Pericardium fibroblast (primary cell): ENCODE results near the gene FAM161B. TPM values are rescaled to one million over a fixed set of nuclear protein-coding genes. Genes with fewer than 3 reads are reported as not detected.

Source experiments
- total RNA-seq: library from RNA; depleted of rRNA; stranded (reverse); fragments of >200 nt; gene quantifications from 2 replicates; pipeline ENCODE4 v1.2.3, GENCODE V29; 2015

Gene FAM161B, protein sequence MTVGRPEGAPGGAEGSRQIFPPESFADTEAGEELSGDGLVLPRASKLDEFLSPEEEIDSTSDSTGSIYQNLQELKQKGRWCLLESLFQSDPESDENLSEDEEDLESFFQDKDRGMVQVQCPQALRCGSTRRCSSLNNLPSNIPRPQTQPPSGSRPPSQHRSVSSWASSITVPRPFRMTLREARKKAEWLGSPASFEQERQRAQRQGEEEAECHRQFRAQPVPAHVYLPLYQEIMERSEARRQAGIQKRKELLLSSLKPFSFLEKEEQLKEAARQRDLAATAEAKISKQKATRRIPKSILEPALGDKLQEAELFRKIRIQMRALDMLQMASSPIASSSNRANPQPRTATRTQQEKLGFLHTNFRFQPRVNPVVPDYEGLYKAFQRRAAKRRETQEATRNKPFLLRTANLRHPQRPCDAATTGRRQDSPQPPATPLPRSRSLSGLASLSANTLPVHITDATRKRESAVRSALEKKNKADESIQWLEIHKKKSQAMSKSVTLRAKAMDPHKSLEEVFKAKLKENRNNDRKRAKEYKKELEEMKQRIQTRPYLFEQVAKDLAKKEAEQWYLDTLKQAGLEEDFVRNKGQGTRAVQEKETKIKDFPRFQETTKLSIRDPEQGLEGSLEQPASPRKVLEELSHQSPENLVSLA
- 2.1 and 3.0 TPM in 2 replicates for total RNA-seq

DNA sequence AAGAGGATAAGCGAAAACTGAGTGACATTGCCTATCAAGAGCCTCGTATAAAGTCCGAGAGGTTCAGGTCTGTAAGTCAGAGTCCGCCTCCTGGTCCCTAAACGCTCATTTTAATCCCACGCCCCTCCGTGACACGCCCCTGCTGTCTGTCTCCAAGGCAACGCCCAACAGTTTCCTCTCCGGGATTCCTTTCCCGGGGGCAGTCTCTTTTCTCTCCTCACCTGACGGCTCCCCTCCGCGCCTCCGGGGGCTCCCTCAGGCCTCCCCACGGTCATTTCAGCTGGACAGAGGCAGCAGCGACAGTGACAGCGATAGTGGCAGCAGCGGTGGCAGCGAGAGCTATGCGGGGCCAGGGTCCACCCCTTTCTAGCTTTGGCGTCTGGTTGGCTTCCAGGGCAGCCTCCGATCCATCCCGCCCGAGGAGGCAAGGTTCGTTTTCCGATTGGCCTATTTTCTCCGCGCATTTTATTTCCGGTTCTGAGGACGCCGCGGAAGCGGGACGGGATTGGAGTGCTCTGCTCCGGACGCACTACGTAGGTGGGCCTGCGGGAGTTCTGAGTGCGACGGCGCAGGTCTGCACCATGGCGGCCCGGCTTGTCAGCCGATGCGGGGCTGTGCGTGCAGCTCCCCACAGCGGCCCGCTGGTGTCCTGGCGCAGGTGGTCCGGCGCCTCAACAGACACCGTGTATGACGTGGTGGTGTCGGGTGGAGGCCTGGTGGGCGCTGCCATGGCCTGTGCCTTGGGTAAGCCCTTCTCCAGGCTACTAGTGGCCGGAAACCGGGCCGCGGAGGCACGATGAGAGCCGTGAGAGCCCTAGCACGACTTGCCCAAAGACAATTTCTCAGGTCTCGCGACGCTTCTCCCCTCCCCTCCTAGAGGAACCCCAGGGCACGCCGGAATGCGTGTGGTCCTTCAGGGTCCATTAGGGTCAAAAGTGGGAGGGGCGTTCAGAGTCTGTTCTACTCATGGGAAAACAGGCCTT, at the start of gene FAM161B, which contains the start of gene COQ6:
Gene FAM161B, minus strand, starts transcription at position 343 of the 983 bp plus-strand sequence. Its CDS starts 68 bp downstream, at position 275.
Gene COQ6, plus strand, starts transcription at position 551 of the 983 bp plus-strand sequence. Its CDS starts 31 bp downstream, at position 582.

DNA sequence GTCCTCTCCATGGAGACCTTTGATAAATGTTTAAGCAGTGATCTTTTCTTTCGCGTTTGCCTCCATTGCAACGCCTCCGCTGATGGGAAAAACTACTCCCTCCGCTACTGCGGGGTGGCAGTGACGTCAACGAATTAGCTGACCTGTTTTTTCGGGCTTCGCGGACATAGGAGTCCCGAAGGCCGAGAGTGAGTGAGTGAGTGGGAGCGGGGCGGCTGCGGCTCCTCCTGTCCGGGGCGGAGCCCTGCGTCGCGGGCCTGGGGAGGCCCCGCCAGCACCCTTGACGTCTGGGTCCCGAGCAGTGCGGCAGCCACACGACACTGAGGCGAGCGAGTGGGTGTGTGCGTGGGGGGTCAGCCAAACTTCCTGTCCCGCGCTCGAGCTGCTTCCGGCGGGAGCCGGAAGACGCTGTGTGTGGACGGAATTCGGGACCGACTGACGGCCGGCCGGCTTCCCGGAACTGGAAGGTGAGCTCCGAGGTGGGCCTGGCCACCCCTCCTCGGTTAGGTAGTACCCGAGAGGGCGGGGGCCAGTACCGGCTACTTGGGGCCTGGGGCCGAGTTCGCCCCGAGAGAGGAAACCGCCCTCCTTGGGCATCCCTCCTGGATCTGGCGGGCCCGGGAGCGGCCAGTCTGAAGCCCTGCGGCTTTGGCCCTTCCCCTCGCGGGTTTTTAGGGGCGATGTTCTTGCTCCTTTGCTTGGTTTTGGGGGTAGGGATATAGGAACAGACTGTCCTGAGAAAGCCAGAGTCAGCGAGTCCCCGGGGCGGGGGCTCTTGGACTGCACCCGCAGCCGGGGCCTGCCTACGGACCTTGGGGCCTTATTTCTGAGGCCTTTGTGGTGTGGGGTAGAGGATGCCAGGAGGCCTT, 63.2 kb downstream of the FAM161B start, which contains the start of gene ZNF410:
Gene ZNF410, plus strand, starts transcription at position 411 of the 869 bp plus-strand sequence. CDS start 5,317 bp downstream, outside the sequence.

Other genes starting within 250 kb of the FAM161B start
- gene PNMA1, start 235.7 kb downstream of the FAM161B start, total RNA-seq = 28.1 and 34.1 TPM in 2 replicates
- gene PTGR2, start 98.3 kb downstream of the FAM161B start, total RNA-seq = 1.2 and 1.8 TPM in 2 replicates
- 40.9 and 43.9 TPM in 2 replicates for gene ZNF410, start 63.2 kb downstream of the FAM161B start, total RNA-seq
- 32.7 and 39.8 TPM in 2 replicates for gene COQ6, start 208 bp upstream of the FAM161B start, total RNA-seq
- 5.7 and 10.6 TPM in 2 replicates for gene ENTPD5, start 69.2 kb upstream of the FAM161B start, total RNA-seq
- 3.5 and 5.8 TPM in 2 replicates for gene BBOF1, start 69.3 kb upstream of the FAM161B start, total RNA-seq
- gene ALDH6A1, start 134.4 kb upstream of the FAM161B start, total RNA-seq = 22.6 and 34.0 TPM in 2 replicates
- 2.1 and 6.3 TPM in 2 replicates for gene LIN52, start 134.9 kb upstream of the FAM161B start, total RNA-seq